Fibroblast of the aortic adventitia (primary cell): ENCODE data around the gene NFIA. TPM values are rescaled to one million over a fixed set of nuclear protein-coding genes. Genes with fewer than 3 reads are reported as not detected.
A peak's percentile ranks its signal among the peaks of the same experiment; 100 is the strongest.

Experiments used
- DNase-seq: peaks from one replicate; pipeline ENCODE4 v3.0.0-alpha.2; 2010; ENCODE audit warnings: low read depth
- H3K4me3 ChIP-seq: 2 replicates; pipeline ENCODE4 v1.5.1; 2011; ENCODE audit warnings: low read depth, mild to moderate bottlenecking, control low read depth, low read length, moderate library complexity
- total RNA-seq: library from RNA; depleted of rRNA; stranded (reverse); fragments of >200 nt; gene quantifications from 2 replicates; pipeline ENCODE4 v1.2.3, GENCODE V29; 2012; ENCODE audit warnings: low replicate concordance
- TF ChIP-seq, protein P1 (sequence below): IDR thresholded peaks from 2 replicates; pipeline ENCODE4 v1.5.1; 2011; ENCODE audit warnings: mild to moderate bottlenecking, low read length, control low read depth, inconsistent platforms; ENCODE audit not compliant: insufficient read depth

The NFIA gene
- total RNA-seq, 1 donor, result 32.0 TPM

DNA sequence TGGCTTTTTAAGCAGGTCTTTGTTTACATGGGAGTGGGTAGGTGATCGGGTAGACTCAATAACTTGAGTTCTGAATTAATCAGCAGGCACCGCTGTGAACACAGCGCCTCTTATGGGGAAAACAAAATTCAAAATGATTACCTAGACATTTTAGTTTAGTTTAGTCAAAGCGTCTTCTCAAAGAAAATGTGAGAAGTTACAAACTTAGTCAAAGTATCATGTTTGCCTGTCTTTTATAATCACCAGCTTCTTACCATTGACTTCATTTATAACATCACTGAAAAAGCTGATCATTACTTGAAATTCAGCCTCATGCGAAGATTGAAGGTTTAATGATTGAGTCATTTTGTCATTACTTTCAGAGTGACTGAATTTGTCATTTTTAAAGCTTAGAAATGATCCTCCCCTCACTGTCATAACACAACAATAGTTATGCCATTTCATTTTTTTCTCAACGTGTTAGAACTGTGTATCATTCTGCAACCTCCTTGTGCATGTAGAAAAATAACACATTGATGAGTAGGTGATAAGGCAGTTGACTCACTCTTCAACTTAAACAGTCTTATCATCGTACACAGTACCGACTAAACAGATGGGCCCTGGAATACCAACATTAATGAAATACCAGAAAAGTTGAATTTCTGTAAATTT is 188.5 kb downstream of the NFIA start:
- peak; percentile 82 for DNase-seq
- H3K4me3 ChIP-seq, result no peak overlapping the region
- TF ChIP-seq, protein P1, sequence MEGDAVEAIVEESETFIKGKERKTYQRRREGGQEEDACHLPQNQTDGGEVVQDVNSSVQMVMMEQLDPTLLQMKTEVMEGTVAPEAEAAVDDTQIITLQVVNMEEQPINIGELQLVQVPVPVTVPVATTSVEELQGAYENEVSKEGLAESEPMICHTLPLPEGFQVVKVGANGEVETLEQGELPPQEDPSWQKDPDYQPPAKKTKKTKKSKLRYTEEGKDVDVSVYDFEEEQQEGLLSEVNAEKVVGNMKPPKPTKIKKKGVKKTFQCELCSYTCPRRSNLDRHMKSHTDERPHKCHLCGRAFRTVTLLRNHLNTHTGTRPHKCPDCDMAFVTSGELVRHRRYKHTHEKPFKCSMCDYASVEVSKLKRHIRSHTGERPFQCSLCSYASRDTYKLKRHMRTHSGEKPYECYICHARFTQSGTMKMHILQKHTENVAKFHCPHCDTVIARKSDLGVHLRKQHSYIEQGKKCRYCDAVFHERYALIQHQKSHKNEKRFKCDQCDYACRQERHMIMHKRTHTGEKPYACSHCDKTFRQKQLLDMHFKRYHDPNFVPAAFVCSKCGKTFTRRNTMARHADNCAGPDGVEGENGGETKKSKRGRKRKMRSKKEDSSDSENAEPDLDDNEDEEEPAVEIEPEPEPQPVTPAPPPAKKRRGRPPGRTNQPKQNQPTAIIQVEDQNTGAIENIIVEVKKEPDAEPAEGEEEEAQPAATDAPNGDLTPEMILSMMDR, result no peak

- no peak overlapping the region for H3K4me3 ChIP-seq
- TF ChIP-seq, protein P1, result no peak
These were observed 189.0 kb downstream of the NFIA start for GRCh38 chr1:61271412-61271789.

GRCh38 chr1:61273167-61273705 is 190.9 kb downstream of the NFIA start:
- TF ChIP-seq, protein P1, result no peak
- no peak overlapping the region for H3K4me3 ChIP-seq
- DNase-seq, result peak; percentile 39

More at GRCh38 chr1:61271412-61271789, 189.0 kb downstream of the NFIA start:
- no peak for DNase-seq

- peak; percentile 27 for DNase-seq
- H3K4me3 ChIP-seq, result no peak overlapping the region
- TF ChIP-seq, protein P1, result no peak
These were observed 191.5 kb downstream of the NFIA start for GRCh38 chr1:61273861-61274260.

DNA sequence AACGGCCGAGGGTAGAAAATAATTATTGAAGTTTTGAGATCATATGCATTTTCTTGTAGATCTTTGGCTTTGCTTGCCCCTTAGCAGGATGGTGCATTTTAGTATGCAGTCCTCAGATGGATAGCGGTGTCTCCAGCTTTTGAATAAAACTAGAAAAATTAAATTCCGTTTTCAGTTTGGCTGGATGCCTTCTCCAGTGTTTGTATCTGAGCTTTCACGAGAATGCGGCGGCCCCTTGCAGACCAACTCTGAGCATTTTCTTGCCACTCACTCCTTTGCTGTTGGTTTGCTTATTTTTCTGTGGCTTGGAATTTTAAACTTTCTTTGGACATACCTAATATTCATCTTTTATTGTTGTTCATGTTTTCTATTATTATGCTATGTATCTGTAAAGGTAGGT is 192.6 kb downstream of the NFIA start:
- TF ChIP-seq, protein P1, result no peak
- DNase-seq, result peak; percentile 53
- peak overlapping the region; percentile 32 for H3K4me3 ChIP-seq

DNA sequence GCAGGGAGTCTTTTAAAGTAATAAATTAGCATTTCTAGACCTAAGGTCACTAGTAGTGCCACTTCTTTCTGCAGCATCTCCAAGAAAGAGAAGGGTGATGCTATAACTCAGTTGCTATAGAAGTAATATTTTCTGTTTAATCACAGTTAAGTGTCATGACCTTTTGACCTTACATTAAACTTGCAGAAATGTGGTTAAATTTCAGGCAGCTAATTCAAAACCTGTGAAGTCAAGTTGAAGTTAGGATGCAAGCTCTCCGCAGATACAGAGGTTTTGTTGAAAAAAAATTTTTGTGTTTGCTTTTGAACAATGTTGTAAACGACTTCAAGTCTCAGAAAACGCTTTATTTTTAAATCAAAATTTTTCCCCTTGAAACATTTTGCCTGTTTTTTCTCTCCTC is 193.9 kb downstream of the NFIA start:
- TF ChIP-seq, protein P1, result no peak
- no peak for DNase-seq
- H3K4me3 ChIP-seq, result no peak overlapping the region
